ENCODE results near the gene FABP3.

FABP3 gene

DNA sequence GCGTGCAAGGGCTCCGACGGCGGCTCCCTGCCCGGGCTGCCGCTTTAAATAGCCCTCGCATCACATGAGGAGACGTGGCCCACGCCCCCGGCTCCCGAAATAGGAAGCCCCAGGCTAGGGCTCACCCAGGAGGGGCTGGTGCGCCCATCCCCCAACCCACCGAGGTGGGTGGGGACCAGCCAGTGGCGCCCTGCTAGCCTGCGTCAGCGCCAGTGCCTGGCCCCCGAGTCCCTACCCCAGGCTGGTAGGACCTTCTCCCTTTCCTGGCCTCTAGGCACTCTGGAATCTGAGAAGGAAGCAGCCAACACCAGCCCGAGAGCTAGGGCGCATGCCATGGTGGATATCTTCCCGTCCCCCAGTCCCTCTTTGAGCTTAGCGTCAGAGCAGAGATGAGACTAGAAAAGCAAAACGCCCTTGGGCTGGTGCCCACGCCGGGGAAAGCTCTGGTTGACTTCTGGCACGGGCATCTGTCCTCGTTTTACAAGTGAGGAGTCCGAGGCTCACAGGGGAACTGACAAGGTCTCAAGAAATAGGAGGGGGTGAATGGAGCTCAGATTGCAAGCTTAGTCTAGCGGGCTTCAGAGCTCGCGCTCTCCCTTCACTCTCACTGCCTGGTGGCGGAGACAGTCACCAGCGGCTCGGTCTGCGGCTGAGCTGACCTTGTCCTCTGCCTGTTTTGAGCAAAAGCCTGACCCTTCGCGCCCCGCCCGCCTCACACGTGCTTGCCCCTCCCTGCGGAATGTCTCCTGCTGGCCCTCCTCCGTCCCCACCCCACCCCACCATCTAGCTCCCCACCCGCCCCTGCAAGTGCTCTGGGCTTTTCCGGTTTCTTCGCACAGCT is at the start of gene FABP3:
FABP3 (minus strand) TSS at position 21 of the 841 bp plus-strand sequence. CDS start 62 bp downstream, outside the sequence.
- H3K27me3 Mint-ChIP-seq = peaks cover 19% of the 10 kb centered on the region
- peaks cover 24% of the 10 kb centered on the region for H3K36me3 Mint-ChIP-seq (ENCODE audit: low read depth)
- intact Hi-C loops (cut with micrococcal nuclease) = no loop called here
- H3K9me3 Mint-ChIP-seq = no peaks in the 10 kb centered on the region
- peak within 1 kb of the TSS; percentile 75 for H3K4me3 Mint-ChIP-seq
- H3K4me1 Mint-ChIP-seq (ENCODE audit: low read depth) = peaks cover 45% of the 10 kb centered on the region
- peak within 1 kb of the TSS; percentile 81 for H3K27ac Mint-ChIP-seq

DNA sequence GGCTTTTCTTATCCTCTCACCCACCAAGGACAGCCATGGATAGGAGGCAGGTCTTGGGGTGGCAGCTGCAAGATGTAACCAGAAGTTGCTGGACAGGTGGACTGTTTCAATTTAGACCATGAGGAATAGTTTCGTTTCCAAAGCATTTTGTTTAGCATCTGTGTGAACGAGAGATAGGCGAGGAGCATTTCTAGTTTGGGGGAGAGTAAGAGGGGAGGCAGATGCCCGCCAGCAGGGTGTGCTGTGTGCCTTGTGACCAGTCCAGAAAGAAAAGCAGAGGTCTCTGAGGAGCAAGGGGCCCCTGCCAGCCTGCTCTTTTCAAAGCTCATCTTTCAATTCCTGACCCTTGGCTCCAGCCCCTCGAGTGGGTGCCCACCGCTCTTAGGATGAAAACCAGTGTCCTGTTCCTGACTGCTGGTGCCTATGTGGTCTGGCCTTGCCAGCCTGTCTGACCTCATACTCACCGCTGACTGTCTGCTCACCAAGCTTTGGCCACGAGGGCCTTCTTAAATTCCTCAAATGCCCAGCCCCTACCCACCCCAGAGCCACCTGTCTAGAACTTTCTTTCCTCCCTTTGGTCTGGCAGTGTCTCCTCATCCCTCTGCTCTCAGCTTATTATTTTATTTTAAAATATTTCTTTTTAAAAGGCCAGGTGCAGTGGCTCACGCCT is 48.6 kb upstream of the FABP3 start:
- H3K9me3 Mint-ChIP-seq = no peaks in the 10 kb centered on the region
- H3K27me3 Mint-ChIP-seq = peaks cover 27% of the 10 kb centered on the region
- H3K4me3 Mint-ChIP-seq = no peak overlapping the region
- no peaks in the 10 kb centered on the region for H3K36me3 Mint-ChIP-seq (ENCODE audit: low read depth)
- intact Hi-C loops (cut with micrococcal nuclease) = loop anchor here (1.0 kb wide), 3 partner anchors 26 to 237 kb away; no protein-coding TSS in a partner anchor
- no peak overlapping the region for H3K27ac Mint-ChIP-seq
- peaks cover 15% of the 10 kb centered on the region for H3K4me1 Mint-ChIP-seq (ENCODE audit: low read depth)

- no peaks in the 10 kb centered on the region for H3K36me3 Mint-ChIP-seq (ENCODE audit: low read depth)
- intact Hi-C loops (cut with micrococcal nuclease) = no loop called here
- H3K27ac Mint-ChIP-seq = no peak overlapping the region
- H3K9me3 Mint-ChIP-seq = no peaks in the 10 kb centered on the region
- H3K27me3 Mint-ChIP-seq = peaks cover 34% of the 10 kb centered on the region
- H3K4me3 Mint-ChIP-seq = no peak overlapping the region
- H3K4me1 Mint-ChIP-seq (ENCODE audit: low read depth) = peaks cover 16% of the 10 kb centered on the region
These were observed 47.8 kb upstream of the FABP3 start for GRCh38 chr1:31420716-31421115.

GRCh38 chr1:31418626-31419323 is 45.9 kb upstream of the FABP3 start:
- no peaks in the 10 kb centered on the region for H3K9me3 Mint-ChIP-seq
- no peak overlapping the region for H3K4me3 Mint-ChIP-seq
- peaks cover 2% of the 10 kb centered on the region for H3K36me3 Mint-ChIP-seq (ENCODE audit: low read depth)
- H3K27me3 Mint-ChIP-seq = peaks cover 46% of the 10 kb centered on the region
- intact Hi-C loops (cut with micrococcal nuclease) = no loop called here
- H3K27ac Mint-ChIP-seq = no peak overlapping the region
- H3K4me1 Mint-ChIP-seq (ENCODE audit: low read depth) = peaks cover 30% of the 10 kb centered on the region

DNA sequence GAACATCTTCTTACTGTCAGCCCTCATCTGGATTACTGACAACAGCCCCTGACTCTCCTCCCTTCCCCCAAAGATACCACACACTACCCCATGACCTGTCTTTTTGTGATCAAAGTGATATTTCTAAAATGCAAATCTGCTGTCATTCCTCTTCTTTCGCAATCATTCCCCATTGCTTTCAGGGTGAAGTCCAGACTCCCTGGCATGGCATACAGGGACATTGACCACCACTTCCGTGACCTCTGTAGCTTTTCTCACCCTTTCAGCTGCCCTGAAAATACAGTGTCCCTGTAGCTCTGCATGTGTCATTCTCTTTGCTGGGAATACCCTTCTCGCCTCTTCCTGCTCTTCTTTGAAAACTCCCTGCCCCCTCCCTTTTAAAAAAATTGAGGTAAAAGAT is 44.3 kb upstream of the FABP3 start:
- Mint-ChIP-seq H3K27ac (no peak overlapping the region), H3K9me3 (no peaks in the 10 kb centered on the region), H3K4me3 (no peak overlapping the region), H3K36me3 (ENCODE audit: low read depth) (peaks cover 7% of the 10 kb centered on the region), H3K27me3 (peaks cover 44% of the 10 kb centered on the region), H3K4me1 (ENCODE audit: low read depth) (peaks cover 25% of the 10 kb centered on the region)
- intact Hi-C loops (cut with micrococcal nuclease) = no loop called here

DNA sequence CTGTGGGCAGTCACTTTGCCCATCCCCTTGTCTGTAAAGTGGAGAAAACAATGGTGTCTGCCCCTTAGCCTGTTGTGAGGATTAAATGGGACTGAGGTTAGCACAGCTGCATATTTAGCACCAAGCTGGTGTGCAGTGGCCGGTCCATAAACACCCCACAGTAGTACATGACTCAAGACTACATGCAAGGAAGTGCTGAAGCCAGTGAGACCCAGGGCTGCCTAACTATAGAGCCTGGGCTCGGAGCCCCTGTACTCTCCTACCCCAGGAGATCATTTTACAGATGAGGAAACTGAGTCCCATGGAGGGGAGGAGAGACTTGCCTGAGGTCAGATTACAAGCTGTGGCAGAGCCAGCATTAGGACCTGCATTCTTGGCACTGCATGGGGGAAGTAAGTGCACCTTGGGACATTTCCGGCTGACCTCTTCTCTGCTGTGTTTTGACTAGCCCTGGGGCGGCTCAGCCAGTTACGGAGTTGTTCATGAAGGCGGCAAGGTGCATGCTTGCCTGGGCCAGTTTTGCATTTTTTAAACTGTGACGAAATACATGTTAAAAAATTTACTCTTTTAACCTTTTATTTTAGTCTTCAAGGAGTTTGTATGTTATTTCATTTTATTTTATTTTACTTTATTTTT is 43.3 kb upstream of the FABP3 start:
- intact Hi-C loops (cut with micrococcal nuclease) = no loop called here
- no peak overlapping the region for H3K27ac Mint-ChIP-seq
- peaks cover 7% of the 10 kb centered on the region for H3K36me3 Mint-ChIP-seq (ENCODE audit: low read depth)
- no peak overlapping the region for H3K4me3 Mint-ChIP-seq
- H3K9me3 Mint-ChIP-seq = no peaks in the 10 kb centered on the region
- H3K4me1 Mint-ChIP-seq (ENCODE audit: low read depth) = peaks cover 25% of the 10 kb centered on the region
- H3K27me3 Mint-ChIP-seq = peaks cover 53% of the 10 kb centered on the region

GRCh38 chr1:31415658-31416057 is 42.8 kb upstream of the FABP3 start:
- intact Hi-C loops (cut with micrococcal nuclease) = no loop called here
- H3K27ac Mint-ChIP-seq = no peak overlapping the region
- peaks cover 7% of the 10 kb centered on the region for H3K36me3 Mint-ChIP-seq (ENCODE audit: low read depth)
- no peaks in the 10 kb centered on the region for H3K9me3 Mint-ChIP-seq
- H3K27me3 Mint-ChIP-seq = peaks cover 57% of the 10 kb centered on the region
- peaks cover 25% of the 10 kb centered on the region for H3K4me1 Mint-ChIP-seq (ENCODE audit: low read depth)
- H3K4me3 Mint-ChIP-seq = no peak overlapping the region

- Mint-ChIP-seq H3K27ac (no peak overlapping the region), H3K9me3 (no peaks in the 10 kb centered on the region), H3K36me3 (ENCODE audit: low read depth) (peaks cover 7% of the 10 kb centered on the region), H3K4me1 (ENCODE audit: low read depth) (peaks cover 25% of the 10 kb centered on the region), H3K4me3 (no peak overlapping the region), H3K27me3 (peaks cover 64% of the 10 kb centered on the region)
- intact Hi-C loops (cut with micrococcal nuclease) = no loop called here
These were observed 42.1 kb upstream of the FABP3 start for GRCh38 chr1:31414980-31415370.

DNA sequence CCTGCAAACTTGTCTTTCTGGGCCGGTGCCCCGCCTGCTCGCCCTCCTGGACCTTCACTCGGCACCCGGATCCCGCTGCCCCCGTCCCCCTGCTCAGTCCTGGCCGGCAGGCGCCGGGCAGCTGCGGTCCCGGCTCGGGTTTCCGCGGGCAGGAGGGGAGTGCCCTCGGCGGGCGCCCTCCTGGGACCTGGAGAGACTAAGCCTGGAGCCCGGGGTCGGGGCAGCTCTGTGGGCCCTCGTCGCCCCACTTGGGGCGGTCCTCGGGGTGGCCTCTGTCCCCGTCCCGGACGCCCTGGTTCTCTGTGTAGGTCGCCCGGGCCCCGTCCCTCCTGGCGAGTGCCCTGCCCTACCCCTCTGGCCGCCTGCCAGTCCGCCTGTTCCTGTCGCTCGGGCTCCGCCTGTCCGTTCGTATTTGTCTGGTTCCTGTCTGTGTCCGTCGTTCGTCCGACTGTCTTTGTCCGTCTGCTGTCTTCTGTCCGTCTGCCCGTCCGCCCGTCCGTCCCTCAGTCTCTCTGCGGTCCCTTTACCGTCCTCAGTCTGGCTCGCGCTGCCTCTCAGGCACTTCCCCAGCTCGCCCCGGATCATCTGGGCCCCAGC is 40.6 kb upstream of the FABP3 start:
- H3K27me3 Mint-ChIP-seq = peaks cover 74% of the 10 kb centered on the region
- H3K36me3 Mint-ChIP-seq (ENCODE audit: low read depth) = peaks cover 7% of the 10 kb centered on the region
- no peaks in the 10 kb centered on the region for H3K9me3 Mint-ChIP-seq
- H3K4me3 Mint-ChIP-seq = peak overlapping the region; percentile 95
- intact Hi-C loops (cut with micrococcal nuclease) = no loop called here
- peaks cover 25% of the 10 kb centered on the region for H3K4me1 Mint-ChIP-seq (ENCODE audit: low read depth)
- peak overlapping the region; percentile 72 for H3K27ac Mint-ChIP-seq

DNA sequence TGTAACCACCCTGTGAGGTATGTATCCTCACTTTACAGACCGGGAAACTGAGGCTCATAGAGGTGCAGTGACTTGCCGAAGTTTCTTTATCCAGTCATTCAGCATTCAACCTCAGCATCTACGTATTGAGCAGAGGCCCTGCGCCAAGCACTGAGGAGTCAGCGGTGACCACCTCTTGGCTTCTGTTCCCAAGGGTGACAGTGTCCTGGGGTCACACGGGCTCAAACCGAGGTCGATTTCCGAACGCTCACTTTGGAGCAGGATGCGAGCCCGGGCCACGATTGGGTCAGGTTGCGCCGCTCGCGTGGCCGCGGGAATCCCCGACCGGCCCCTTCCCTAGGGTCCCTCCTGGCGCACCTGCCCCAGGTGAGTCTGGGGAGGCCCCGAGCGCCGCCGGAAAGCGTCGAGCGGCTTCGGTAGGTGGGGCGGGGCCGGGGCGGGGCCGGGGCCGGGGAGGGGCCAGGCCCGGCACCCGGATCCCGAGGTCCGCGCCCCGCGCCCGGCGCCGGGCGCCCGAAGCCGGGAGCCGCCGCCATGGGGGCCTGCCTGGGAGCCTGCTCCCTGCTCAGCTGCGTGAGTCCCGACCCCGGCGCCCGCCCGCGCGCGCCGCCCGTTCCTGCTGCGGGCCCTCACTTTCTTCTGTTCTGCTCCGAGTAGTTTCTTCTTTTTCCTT is 40.0 kb upstream of the FABP3 start, which contains the start of gene SERINC2:
SERINC2 (plus strand) TSS at position 482 of the 673 bp plus-strand sequence; CDS start at position 535, 53 bp downstream.
- Mint-ChIP-seq H3K4me1 (ENCODE audit: low read depth) (peaks cover 25% of the 10 kb centered on the region), H3K27ac (peak within 1 kb of the TSS; percentile 72), H3K4me3 (peak within 1 kb of the TSS; percentile 95), H3K36me3 (ENCODE audit: low read depth) (peaks cover 7% of the 10 kb centered on the region), H3K9me3 (no peaks in the 10 kb centered on the region), H3K27me3 (peaks cover 76% of the 10 kb centered on the region)
- intact Hi-C loops (cut with micrococcal nuclease) = no loop called here

- intact Hi-C loops (cut with micrococcal nuclease) = no loop called here
- no peaks in the 10 kb centered on the region for H3K9me3 Mint-ChIP-seq
- peaks cover 7% of the 10 kb centered on the region for H3K36me3 Mint-ChIP-seq (ENCODE audit: low read depth)
- no peak overlapping the region for H3K27ac Mint-ChIP-seq
- H3K4me1 Mint-ChIP-seq (ENCODE audit: low read depth) = peaks cover 22% of the 10 kb centered on the region
- peak overlapping the region; percentile 64 for H3K4me3 Mint-ChIP-seq
- H3K27me3 Mint-ChIP-seq = peaks cover 72% of the 10 kb centered on the region
These were observed 39.3 kb upstream of the FABP3 start for GRCh38 chr1:31412205-31412604.

GRCh38 chr1:31410871-31411270 is 38.0 kb upstream of the FABP3 start:
- intact Hi-C loops (cut with micrococcal nuclease) = no loop called here
- H3K4me1 Mint-ChIP-seq (ENCODE audit: low read depth) = peaks cover 19% of the 10 kb centered on the region
- no peak overlapping the region for H3K27ac Mint-ChIP-seq
- no peak overlapping the region for H3K4me3 Mint-ChIP-seq
- no peaks in the 10 kb centered on the region for H3K9me3 Mint-ChIP-seq
- H3K27me3 Mint-ChIP-seq = peaks cover 64% of the 10 kb centered on the region
- peaks cover 7% of the 10 kb centered on the region for H3K36me3 Mint-ChIP-seq (ENCODE audit: low read depth)
